SK-N-SH (cell line): Measurements from ENCODE around the gene DLEU7. TPM values are rescaled to one million over a fixed set of nuclear protein-coding genes. Genes with fewer than 3 reads are reported as not detected.

Source experiments
- CTCF ChIA-PET: fragments of 300-600, 350-600 bp; formaldehyde crosslinking; extraction: SDS; loops from one replicate; lab custom pipeline; 2021; lab: Yijun Ruan, JAX
- POLR2A ChIA-PET: fragments of 350-600 bp; sonication (Branson Sonifier 250); formaldehyde crosslinking; extraction: SDS; loops from one replicate; lab custom pipeline; 2020; ENCODE audit warnings: antibody characterized with exemption, inconsistent platforms; lab: Yijun Ruan, JAX
- DNase-seq: peaks from one replicate; pipeline ENCODE4 v3.0.0; 2012
- H2AFZ ChIP-seq: fragments of 200-600 bp; sonication (generic); 2 replicates; pipeline ENCODE4 v1.8.1; 2016; ENCODE audit warnings: antibody characterized with exemption, mild to moderate bottlenecking, low read depth
- H3F3A ChIP-seq: fragments of 200-600 bp; sonication (generic); replicated peaks from 2 replicates; pipeline ENCODE3; 2016; ENCODE audit warnings: antibody characterized with exemption, mild to moderate bottlenecking; ENCODE audit not compliant: insufficient read depth
- H3K27ac ChIP-seq, 2 experiments: fragments of 200-500 bp in 1 of 2; fragments of 200-600 bp in 1 of 2; sonication (Bioruptor generic) in 1 of 2; sonication (generic), shearing (Covaris generic) in 1 of 2; 2 replicates each; pipeline versions ENCODE4 v1.5.1 to v1.6.1; 2014 to 2016; ENCODE audit warnings: low read depth in 2 of 2, inconsistent platforms in 1 of 2, low read length in 1 of 2, mild to moderate bottlenecking in 1 of 2, mixed read lengths in 1 of 2
- H3K27me3 ChIP-seq: fragments of 200-600 bp; sonication (generic), shearing (Covaris generic); 2 replicates; pipeline ENCODE4 v1.6.1; 2016; ENCODE audit warnings: mixed run types; ENCODE audit not compliant: insufficient read depth
- H3K36me3 ChIP-seq, 2 experiments: fragments of 200-500 bp in 1 of 2; fragments of 200-600 bp in 1 of 2; sonication (Bioruptor generic) in 1 of 2; sonication (generic) in 1 of 2; replicated peaks in 1 of 2; 2 replicates each; pipeline versions ENCODE3 to v1.5.1; 2014 to 2016; ENCODE audit warnings: low read length in 1 of 2, mild to moderate bottlenecking in 1 of 2; ENCODE audit not compliant: insufficient read depth in 2 of 2, control insufficient read depth in 1 of 2
- H3K4me1 ChIP-seq, 2 experiments: fragments of 200-500 bp in 1 of 2; fragments of 200-600 bp in 1 of 2; sonication (Bioruptor generic) in 1 of 2; sonication (generic), shearing (Covaris generic) in 1 of 2; 2 replicates each; pipeline versions ENCODE4 v1.5.1 to v1.6.1; 2014 to 2016; ENCODE audit warnings: low read depth in 1 of 2, low read length in 1 of 2, mixed run types in 1 of 2; ENCODE audit not compliant: insufficient read depth in 2 of 2, control insufficient read depth in 1 of 2
- H3K4me2 ChIP-seq: fragments of 200-600 bp; sonication (generic), shearing (Covaris generic); 2 replicates; pipeline ENCODE4 v1.6.1; 2017; ENCODE audit warnings: mixed run types
- H3K4me3 ChIP-seq, 2 experiments: fragments of 200-500 bp in 1 of 2; fragments of 200-600 bp in 1 of 2; sonication (Bioruptor generic) in 1 of 2; sonication (generic), shearing (Covaris generic) in 1 of 2; 2 replicates each; pipeline versions ENCODE4 v1.5.1 to v1.8.1; 2014 to 2016; ENCODE audit warnings: low read depth in 2 of 2, inconsistent platforms in 1 of 2, low read length in 1 of 2, mild to moderate bottlenecking in 1 of 2, mixed read lengths in 1 of 2, moderate library complexity in 1 of 2
- H3K79me2 ChIP-seq: fragments of 200-600 bp; sonication (generic); 2 replicates; pipeline ENCODE4 v1.8.1; 2017; ENCODE audit warnings: mild to moderate bottlenecking; ENCODE audit not compliant: insufficient read depth
- H3K9ac ChIP-seq: fragments of 200-600 bp; sonication (generic); 2 replicates; pipeline ENCODE4 v1.6.1; 2017; ENCODE audit warnings: mixed run types
- H3K9me2 ChIP-seq: fragments of 200-600 bp; sonication (generic); 2 replicates; pipeline ENCODE4 v1.6.1; 2017; ENCODE audit warnings: mixed run types
- H3K9me3 ChIP-seq: fragments of 200-600 bp; sonication (generic); 2 replicates; pipeline ENCODE4 v1.6.1; 2017; ENCODE audit warnings: mixed run types, mild to moderate bottlenecking, moderate library complexity
- H4K20me1 ChIP-seq: fragments of 200-600 bp; sonication (generic); 2 replicates; pipeline ENCODE4 v1.6.1; 2017; ENCODE audit warnings: mild to moderate bottlenecking, mixed run types; ENCODE audit not compliant: insufficient read depth
- CHD2 ChIP-seq: fragments of 150-350 bp; IDR thresholded peaks from 2 replicates; pipeline ENCODE4 v1.6.1; 2018; ENCODE audit warnings: low read length; ENCODE audit not compliant: partially characterized antibody
- CTCF ChIP-seq: fragments of 200-600 bp; sonication (generic); IDR thresholded peaks from 2 replicates; pipeline ENCODE4 v1.6.1; 2017; ENCODE audit warnings: antibody characterized with exemption, mild to moderate bottlenecking, moderate library complexity
- ELF1 ChIP-seq: IDR thresholded peaks from 2 replicates; pipeline ENCODE4 v1.4.0; 2012
- EP300 ChIP-seq, 2 experiments: IDR thresholded peaks; 2 replicates each; pipeline versions ENCODE4 v1.4.0 to v1.6.1; 2012; ENCODE audit warnings: borderline replicate concordance in 1 of 2, low read depth in 1 of 2, low read length in 1 of 2
- FOXM1 ChIP-seq: IDR thresholded peaks from 2 replicates; pipeline ENCODE4 v1.4.0; 2012; ENCODE audit warnings: low read depth, mild to moderate bottlenecking
- GABPA ChIP-seq: IDR thresholded peaks from 2 replicates; pipeline ENCODE4 v1.4.0; 2012; ENCODE audit warnings: low read depth, mild to moderate bottlenecking
- IRF3 ChIP-seq: fragments of 150-350 bp; IDR thresholded peaks from 2 replicates; pipeline ENCODE4 v1.6.1; 2016; ENCODE audit warnings: mild to moderate bottlenecking, low read depth, low read length
- MXI1 ChIP-seq: IDR thresholded peaks from 2 replicates; pipeline ENCODE4 v1.6.1; 2012; ENCODE audit warnings: mild to moderate bottlenecking, low read depth, low read length, improper control_type of control experiment
- PBX3 ChIP-seq: IDR thresholded peaks from 2 replicates; pipeline ENCODE4; 2012
- RAD21 ChIP-seq: IDR thresholded peaks from 2 replicates; pipeline ENCODE4 v1.6.1; 2012; ENCODE audit warnings: mild to moderate bottlenecking, low read length
- RCOR1 ChIP-seq: fragments of 150-350 bp; IDR thresholded peaks from 2 replicates; pipeline ENCODE4 v1.6.1; 2017; ENCODE audit warnings: antibody characterized with exemption, low read length
- SMC3 ChIP-seq: IDR thresholded peaks from 2 replicates; pipeline ENCODE4 v1.6.1; 2012; ENCODE audit warnings: low read depth, low read length, improper control_type of control experiment
- TAF1 ChIP-seq: IDR thresholded peaks from 2 replicates; pipeline ENCODE4 v1.6.1; 2012; ENCODE audit warnings: low read depth, mild to moderate bottlenecking, low read length, moderate library complexity, borderline replicate concordance
- TCF12 ChIP-seq: IDR thresholded peaks from 2 replicates; pipeline ENCODE4 v1.4.0; 2012
- TEAD4 ChIP-seq: IDR thresholded peaks from 2 replicates; pipeline ENCODE4 v1.4.0; 2012; ENCODE audit warnings: mild to moderate bottlenecking, borderline replicate concordance; ENCODE audit not compliant: insufficient read depth
- USF2 ChIP-seq: fragments of 150-350 bp; IDR thresholded peaks from 2 replicates; pipeline ENCODE4 v1.6.1; 2017; ENCODE audit warnings: antibody characterized with exemption, low read length, low read depth, borderline replicate concordance
- YY1 ChIP-seq: IDR thresholded peaks from 2 replicates; pipeline ENCODE4 v1.4.0; 2012; ENCODE audit warnings: low read depth, mild to moderate bottlenecking
- WGBS: methylation state at CpG from one replicate; pipeline ENCODE4 v1.1.6; 2017; ENCODE audit warnings: low lambda C conversion rate; 5-methylcytosine and 5-hydroxymethylcytosine counted together
- polyA plus RNA-seq, 3 experiments: library from polyadenylated mRNA; depleted of rRNA; stranded (reverse); fragments of >200 nt; gene quantifications; 2 replicates each; pipeline ENCODE4 v1.2.3, GENCODE V29; 2012

The DLEU7 gene
- polyA plus RNA-seq, 1 of the 3 experiments (the other 2 are of a cell fraction) = not detected

- no peaks in the 10 kb centered on the region for H3K79me2 ChIP-seq
- H3F3A ChIP-seq = no peaks in the 10 kb centered on the region
- no peak for DNase-seq
- no peaks in the 10 kb centered on the region for H4K20me1 ChIP-seq
- H2AFZ ChIP-seq = no peak overlapping the region
- no peak overlapping the region for H3K4me3 ChIP-seq
- WGBS = 79% methylated on average over 8 of the region's 8 CpGs
- no peak overlapping the region for H3K27ac ChIP-seq
- H3K9ac ChIP-seq = no peak overlapping the region
- no peak overlapping the region for H3K4me2 ChIP-seq
- H3K36me3 ChIP-seq = no peaks in the 10 kb centered on the region
- TF ChIP-seq TEAD4 (no peak), TCF12 (no peak), PBX3 (no peak), MXI1 (no peak), EP300 (IDR thresholded peaks at IDR 0.05; ENCODE audit: borderline replicate concordance in 1 of 2, low read depth in 1 of 2, low read length in 1 of 2) (no peak), CTCF (no peak), TAF1 (no peak), USF2 (no peak), IRF3 (no peak), RCOR1 (no peak), ELF1 (no peak), FOXM1 (no peak), CHD2 (no peak), RAD21 (no peak), YY1 (no peak), GABPA (no peak), SMC3 (no peak)
- ChIA-PET CTCF (no interaction called here), POLR2A (no interaction called here)
- no peaks in the 10 kb centered on the region for H3K27me3 ChIP-seq
- H3K4me1 ChIP-seq = peaks cover 0 to 4% of the 10 kb centered on the region in 2 experiments; a peak in 1 of 4 replicates
- no peaks in the 10 kb centered on the region for H3K9me2 ChIP-seq
- no peaks in the 10 kb centered on the region for H3K9me3 ChIP-seq
Observed at GRCh38 chr13:50838701-50839100, 4.8 kb downstream of the DLEU7 start.
